GM21529 (cell line): ENCODE results near the gene MKKS.

ENCODE experiments used
- ATAC-seq: cut with Tn5 transposase; IDR thresholded peaks from one replicate; pipeline ENCODE4 v1.9.1; 2021; ENCODE audit not compliant: unreplicated experiment

MKKS gene

GRCh38 chr20:10370091-10370887, 63.7 kb downstream of the MKKS start:
- no peak for ATAC-seq

GRCh38 chr20:10369723-10370090, 64.3 kb downstream of the MKKS start:
- ATAC-seq: no peak

GRCh38 chr20:10368702-10369041, 65.3 kb downstream of the MKKS start:
- ATAC-seq: no peak

- no peak for ATAC-seq
Measured at GRCh38 chr20:10367943-10368701, 65.9 kb downstream of the MKKS start.

GRCh38 chr20:10367693-10367942, 66.4 kb downstream of the MKKS start:
- ATAC-seq: no peak

- ATAC-seq: no peak
Measured at GRCh38 chr20:10366898-10367692, 66.9 kb downstream of the MKKS start.

- ATAC-seq: peak; percentile 51
Measured at GRCh38 chr20:10362674-10363073, 71.3 kb downstream of the MKKS start.

- ATAC-seq: no peak
Measured at GRCh38 chr20:10360878-10361277, 73.1 kb downstream of the MKKS start.

- ATAC-seq: no peak
Measured at GRCh38 chr20:10359621-10360040, 74.4 kb downstream of the MKKS start.

GRCh38 chr20:10357974-10358373, 76.0 kb downstream of the MKKS start:
- ATAC-seq: no peak

GRCh38 chr20:10357061-10357708, 76.8 kb downstream of the MKKS start:
- no peak for ATAC-seq

GRCh38 chr20:10356628-10357027, 77.4 kb downstream of the MKKS start:
- no peak for ATAC-seq

- ATAC-seq: no peak
Measured at GRCh38 chr20:10352934-10353824, 80.8 kb downstream of the MKKS start.
